DND-41 (cell line): ENCODE results near the gene STT3B.

ENCODE experiments used
- EZH2 ChIP-seq: IDR thresholded peaks from 3 replicates; pipeline ENCODE4 v1.6.1; 2012; ENCODE audit warnings: borderline replicate concordance, low read depth, mild to moderate bottlenecking, moderate library complexity, low read length, inconsistent platforms; ENCODE audit not compliant: severe bottlenecking
- TF ChIP-seq, protein P1 (sequence below): IDR thresholded peaks from 2 replicates; pipeline ENCODE4 v1.5.1; 2012; ENCODE audit warnings: borderline replicate concordance, low read length, moderate library complexity, mild to moderate bottlenecking; ENCODE audit not compliant: poor library complexity, severe bottlenecking; ENCODE audit errors: extremely low read depth

DNA sequence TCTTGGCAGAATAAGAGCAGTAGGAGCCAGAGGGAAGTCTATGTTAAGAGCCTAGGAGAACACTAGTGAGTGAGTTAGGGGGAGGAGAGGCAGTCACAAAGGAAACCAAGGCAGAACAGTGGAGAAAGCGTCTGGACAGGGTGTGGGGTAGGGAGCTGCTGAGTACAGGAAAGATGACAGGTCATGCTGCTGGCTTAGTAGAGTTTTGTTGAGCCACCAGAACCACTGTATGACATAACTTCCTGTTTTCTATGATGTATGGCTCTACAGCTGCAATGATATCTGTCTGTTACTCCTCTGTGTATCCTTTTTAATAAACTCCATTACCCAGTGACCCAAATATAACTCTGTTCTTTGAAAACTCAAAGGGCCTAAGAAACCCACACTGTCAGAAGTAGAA is 10.6 kb upstream of the STT3B start:
- TF ChIP-seq EZH2 = no peak
- TF ChIP-seq, protein P1, sequence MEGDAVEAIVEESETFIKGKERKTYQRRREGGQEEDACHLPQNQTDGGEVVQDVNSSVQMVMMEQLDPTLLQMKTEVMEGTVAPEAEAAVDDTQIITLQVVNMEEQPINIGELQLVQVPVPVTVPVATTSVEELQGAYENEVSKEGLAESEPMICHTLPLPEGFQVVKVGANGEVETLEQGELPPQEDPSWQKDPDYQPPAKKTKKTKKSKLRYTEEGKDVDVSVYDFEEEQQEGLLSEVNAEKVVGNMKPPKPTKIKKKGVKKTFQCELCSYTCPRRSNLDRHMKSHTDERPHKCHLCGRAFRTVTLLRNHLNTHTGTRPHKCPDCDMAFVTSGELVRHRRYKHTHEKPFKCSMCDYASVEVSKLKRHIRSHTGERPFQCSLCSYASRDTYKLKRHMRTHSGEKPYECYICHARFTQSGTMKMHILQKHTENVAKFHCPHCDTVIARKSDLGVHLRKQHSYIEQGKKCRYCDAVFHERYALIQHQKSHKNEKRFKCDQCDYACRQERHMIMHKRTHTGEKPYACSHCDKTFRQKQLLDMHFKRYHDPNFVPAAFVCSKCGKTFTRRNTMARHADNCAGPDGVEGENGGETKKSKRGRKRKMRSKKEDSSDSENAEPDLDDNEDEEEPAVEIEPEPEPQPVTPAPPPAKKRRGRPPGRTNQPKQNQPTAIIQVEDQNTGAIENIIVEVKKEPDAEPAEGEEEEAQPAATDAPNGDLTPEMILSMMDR = no peak
